Stimulated activated CD4-positive, alpha-beta T cell treated with anti-CD3 and anti-CD28 coated beads, Interleukin-1b, Interleukin-23, amount 100 ng/mL, for 1 hour (primary cell): ENCODE data around the gene IVD.
"Not testable (repeated sequence)": the region's sequence is repeated elsewhere in the genome, so short reads cannot be mapped to it uniquely, and the experiment has no call there.

Experiments used
- DNase-seq, 2 donors: peaks; one replicate each; pipeline ENCODE4 v3.0.0-alpha.2; 2020; ENCODE audit warnings: low read depth in 2 of 2

The IVD gene

DNA sequence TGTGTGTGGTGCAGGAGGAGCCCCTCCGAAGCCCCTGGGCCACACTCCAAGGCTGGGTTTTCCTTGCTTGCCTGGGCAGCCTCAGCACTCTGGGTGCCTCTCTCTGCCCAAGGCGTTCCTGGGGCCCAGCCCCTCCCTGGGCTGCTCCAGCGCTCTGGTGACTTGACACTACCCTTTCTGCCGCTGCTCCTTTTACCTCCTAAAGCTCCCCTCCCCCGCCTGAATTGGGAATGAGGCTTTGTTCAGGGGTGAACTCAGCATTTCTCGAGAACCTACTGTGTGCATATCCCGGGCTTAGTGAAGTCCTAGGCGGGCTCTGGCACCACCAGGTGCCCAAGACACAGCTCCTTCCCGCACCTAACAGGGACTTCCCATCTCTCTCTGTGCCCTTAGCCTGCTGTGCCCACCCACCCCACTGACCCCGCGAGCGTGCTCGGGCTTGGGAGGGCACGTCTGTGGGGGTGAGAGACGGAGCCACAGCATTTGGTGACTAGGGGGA is 33.9 kb downstream of the IVD start:
- DNase-seq = no peak

DNA sequence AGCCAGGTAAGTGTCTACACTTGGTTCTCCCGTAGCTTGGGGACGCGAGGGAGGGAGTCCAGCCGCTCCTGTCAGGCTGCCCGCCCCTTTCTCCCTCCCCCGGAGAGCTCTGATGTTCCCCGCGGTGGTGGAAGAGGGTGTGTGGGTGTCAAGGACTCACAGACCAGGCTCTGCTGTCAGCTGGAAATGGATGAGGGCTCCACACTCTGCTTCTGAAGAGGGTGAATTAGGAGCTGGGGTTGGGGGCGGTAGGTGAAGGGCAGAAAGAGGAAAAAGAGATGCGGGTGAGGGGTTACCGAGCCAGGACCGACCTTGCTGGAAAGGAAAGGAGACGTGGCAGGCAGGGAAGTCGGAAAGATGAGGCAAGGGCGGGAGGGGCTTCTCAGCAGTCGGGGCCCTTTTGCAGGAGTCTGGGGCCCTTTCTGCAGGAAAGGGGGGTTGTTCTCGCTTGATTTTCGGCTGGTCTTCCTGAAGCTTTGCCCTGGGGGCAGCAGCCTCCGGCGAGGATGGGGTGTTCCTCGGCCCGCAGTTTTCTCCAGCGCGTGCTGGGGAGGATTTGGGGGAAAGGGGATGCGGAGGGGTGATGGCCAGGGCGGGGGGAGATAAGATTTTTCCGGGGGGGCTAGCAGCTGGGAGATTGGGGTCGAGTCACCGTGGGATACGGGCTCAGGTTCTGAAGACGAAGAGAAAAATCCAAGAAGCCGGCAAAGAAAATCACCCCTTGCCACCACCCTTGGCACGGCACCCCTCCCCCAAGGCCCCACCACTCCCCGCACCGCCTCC is 34.6 kb downstream of the IVD start:
- no peak for DNase-seq

DNA sequence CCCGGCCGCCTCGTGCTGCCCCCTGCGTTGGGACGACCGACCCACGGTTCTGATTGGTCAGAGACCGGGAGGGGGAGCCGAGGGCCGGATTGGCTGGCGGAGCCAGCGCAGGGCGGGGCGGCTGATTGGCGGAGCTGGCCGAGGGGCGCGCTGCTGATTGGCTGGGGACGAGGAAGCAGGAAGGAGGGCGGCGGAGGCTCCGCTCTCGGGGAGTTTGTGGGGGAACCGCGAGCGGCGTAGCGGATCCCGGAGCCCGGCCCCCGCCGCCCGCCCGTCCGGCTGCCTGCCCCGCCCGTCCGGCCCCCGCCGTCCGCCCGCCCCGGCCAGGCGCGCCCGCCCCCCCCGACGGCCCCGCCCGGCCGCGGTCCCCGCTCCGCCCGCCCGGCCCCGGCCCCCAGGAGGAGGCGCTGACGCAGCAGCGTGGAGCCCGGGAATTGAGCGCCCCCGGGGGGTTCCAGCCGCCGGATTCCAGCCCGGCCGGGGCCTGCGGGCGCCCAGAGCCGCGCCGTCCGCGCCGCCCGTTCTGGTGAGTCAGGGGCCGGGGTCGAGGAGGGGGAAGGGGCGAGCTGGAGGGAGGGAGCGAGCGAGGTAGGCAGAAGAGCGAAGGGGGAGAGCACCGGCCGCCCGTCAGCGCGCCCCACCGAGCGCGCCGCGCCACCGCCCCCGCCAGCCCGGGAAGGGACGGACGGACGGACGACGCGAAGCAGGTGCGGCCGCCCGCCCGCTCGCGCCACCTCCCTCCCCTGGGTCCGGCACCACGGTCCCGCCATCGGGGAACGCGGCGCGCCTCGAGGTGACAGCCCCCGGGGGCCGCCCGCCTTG is 35.4 kb downstream of the IVD start, which contains the start of gene BAHD1:
Gene BAHD1 (plus strand): TSS at position 211 of the 822 bp plus-strand sequence. CDS start 17,512 bp downstream, outside the sequence.
- DNase-seq = peak; percentile 84 to 87

DNA sequence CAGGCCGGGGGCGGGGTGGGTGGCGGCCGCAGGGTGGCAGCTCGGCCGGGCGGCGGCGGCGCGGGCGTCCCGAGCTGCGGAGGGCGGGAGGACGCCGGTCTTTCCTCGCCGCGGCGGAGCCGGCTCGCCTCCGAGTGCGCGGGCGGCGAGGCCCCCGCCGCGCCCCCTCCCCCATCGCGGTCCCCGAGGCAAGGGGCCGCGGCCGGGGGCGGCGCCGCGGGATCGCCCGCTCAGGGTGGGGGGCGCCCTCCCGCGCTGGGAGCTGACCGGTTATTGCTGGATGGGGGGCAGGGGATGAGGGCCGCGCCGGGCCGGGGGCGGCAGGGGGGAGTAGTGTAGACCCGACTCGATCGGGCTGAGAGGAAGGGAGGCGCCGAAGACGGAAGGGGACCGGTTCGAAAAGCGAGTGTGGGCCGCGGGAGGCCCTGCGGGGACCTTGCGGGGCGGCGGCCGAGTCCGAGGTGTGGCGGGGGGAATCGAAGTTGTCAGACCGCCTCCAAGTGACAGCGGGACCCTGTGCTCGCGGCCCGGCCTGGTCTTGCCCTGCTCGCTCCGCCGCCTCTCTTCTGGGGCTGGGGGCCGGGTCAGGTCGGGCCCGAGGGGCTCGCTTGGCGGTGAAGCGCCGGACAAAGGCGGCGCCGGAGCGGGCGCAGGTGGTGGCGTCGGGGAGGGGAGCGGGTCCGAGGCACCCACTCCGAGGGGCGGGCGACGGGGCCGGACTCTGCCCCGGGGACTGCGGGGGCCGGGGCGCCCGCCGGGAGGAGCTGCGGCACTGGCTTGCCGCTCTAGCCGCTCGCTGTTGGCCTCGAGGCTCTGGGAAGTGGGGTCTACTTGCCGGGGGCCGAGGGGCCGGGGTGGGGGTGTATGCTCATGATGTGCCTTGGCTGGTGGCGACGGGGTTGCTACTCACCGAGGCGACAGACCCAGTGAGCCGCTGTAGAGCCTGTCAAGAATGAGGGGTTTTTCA is 36.3 kb downstream of the IVD start:
- no peak for DNase-seq

DNA sequence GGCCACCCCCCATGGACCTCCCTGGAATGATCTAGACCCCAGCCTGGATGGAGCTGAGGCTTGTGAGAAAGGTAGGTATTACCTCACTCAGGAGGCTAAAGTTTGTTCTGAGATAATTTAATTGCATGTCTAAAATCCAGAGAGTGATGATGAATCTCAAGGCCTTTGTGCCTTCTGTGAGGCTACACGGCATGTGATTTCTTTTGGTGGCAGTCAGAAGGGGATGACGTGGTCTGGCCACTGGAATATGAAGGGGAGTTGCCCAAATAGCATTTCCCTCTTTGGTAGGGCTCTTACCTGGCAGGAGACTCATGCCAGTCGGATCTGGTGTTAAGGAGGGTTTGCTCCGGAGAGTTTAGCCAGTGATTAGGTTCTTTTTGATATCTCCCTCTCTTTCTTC is 37.7 kb downstream of the IVD start:
- no peak for DNase-seq

DNA sequence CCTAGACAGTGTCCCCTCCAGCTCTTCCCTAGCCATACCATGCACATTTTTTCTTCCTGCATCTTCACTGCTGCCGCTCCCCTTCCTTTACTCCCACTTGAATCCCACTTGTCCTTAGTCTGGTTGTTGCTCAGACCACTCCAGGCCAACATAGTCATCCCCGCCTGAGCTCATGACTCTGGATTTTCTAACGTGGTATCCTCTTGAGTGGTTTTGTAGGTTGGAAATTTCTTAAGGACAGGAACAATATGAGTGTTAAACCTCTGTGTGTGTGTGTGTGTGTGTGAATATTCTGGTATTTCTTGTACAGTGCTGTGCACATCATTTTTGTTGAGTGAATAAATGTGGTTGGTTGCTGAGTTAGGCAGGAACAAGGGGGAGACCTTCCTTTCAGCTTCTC is 38.3 kb downstream of the IVD start:
- DNase-seq = no peak

DNA sequence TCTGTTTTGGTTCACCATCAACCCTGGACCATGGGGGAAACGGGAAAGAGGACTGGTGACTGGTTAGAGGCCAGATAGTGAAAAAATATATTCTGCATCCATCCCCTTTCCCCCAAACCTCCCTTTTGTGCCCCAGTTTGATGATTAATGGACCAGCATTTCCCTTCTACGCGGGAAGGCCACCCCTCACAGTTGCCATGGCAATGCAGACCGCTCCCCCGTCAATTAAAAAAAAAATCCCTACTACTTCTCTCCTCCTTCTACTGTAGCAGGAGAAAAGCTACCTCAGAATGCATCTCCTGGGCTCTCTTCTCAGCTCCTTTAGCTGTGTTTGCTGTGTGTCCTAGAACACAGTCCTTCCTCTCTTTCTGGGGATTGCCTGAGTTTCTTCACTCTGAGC is 39.1 kb downstream of the IVD start:
- no peak for DNase-seq

DNA sequence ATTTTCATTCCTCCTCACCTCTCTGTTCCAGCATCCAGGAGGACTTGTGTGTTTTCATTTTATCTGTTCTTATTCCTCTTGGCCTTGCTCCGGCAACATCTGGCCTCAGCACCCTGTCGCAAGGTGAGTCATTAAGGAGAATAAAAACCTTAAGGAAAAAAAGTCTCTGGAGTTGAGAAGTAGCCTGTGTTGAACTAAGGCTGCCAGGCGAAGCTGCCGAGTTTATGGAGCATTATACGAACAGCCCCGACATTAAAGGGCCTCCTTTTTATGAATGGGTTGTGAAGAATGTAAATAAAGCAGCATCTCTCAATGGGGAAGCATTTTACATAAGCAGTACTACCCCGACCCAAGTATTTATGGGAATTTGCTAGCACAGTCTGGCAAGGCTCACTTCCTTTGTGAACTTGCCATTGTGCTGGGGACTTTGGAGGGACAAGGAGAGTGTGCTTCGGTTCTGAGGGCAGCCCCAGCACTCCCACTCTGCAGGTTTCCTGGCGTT is 39.9 kb downstream of the IVD start:
- no peak for DNase-seq

DNA sequence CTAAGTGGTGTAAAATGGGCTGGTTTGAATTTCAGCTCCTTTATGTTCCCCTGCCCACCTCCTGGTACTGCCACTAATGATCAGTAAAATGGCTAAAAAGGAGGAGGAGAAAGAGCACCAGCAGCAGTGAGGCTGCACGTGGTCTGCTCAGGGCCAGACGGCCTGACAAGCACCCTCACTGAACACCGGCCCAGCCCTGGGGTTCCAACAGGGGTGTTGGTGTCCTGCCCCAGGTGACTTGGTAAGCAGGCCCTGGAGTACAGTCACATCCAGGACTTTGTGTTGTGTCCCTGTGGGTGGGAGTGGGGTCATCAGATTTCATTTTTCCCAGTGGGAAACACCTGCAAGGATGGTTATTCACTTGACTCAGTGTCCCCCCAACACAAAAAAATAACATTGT is 40.5 kb downstream of the IVD start:
- no peak for DNase-seq

DNA sequence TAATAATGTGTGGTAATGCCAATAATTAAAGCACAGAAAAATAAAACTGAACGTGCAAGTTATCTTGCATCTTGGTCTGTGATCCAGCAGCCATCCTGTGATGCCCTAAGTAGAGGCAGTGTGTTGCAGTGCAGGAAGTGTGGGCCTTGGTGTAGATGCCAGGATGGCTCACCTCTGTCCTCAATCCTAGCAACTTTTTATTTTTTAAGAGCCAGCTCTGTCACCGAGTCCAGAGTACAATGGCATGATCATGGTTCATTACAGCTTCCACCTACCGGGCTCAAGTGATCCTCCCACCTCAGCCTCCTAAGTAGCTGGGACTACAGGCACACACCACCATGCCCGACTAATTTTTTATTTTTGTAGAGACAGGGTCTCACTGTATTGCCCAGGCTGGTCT is 42.8 kb downstream of the IVD start:
- no peak for DNase-seq

DNA sequence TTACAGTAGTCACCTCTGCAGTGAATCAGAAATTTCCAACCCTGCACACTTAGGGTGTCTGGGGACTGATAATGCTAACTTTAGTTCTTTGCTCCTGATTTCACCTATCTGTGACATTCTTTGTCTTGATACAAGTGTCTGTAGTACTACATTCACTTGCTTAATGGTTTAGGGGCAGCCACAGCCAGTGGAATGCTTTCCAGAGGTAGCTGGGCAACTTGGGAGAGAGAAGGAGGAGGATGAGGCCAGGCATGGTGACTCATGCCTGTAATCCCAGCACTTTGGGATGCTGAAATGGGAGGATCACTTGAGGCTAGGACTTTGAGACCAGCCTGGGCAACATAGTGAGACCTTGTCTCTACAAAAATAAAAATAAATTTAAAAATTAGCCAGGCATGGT is 43.7 kb downstream of the IVD start:
- no peak for DNase-seq

DNA sequence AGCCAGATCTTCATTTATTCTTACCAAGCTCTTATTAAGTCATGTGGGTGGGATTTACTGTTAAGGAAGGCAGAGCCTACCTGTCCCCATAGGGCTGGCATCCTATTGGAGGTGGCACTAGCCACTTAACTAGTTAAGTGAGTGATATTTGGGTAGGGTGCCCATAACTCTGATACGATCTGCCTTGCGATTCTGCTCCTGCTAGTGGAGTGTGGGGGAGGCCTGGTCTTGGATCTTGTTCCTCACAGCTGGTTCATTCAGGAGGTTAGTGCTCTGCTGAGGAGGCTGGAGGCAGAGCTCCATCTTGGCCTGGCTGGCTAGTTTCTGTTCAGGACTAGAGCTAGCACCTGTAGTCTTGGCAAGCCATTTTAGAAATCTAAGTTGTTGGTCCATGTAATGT is 44.5 kb downstream of the IVD start:
- no peak for DNase-seq

DNA sequence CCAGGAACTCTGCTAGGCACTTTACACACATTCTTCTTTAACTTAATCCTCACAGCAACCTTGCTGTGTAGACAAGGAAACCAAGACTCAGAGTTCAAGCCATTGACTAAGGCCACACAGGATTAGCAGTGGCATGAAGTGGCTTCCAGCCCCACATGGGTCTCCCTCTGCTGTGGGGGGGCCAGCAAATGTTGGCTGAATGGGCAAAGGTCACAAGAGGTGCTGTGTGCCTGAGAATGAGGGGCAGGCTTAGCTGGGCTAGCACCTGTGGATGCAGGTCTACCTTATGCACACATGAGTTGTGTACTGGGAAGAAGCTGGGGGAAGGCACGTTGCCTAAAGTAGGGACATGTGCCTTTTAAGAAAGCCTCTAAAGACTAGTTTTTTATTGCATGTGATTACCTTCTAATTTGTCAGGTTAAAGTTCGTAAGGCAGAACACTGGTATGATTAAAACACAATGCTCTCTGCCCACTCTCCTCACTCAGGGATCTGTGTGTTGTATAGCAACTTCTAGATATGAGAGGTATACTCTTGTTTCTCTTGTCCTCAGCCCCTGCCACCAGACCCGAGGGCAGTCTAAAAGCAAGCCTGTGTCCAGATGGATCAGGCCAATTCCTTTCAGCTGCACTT is 46.0 kb downstream of the IVD start:
- DNase-seq = no peak

DNA sequence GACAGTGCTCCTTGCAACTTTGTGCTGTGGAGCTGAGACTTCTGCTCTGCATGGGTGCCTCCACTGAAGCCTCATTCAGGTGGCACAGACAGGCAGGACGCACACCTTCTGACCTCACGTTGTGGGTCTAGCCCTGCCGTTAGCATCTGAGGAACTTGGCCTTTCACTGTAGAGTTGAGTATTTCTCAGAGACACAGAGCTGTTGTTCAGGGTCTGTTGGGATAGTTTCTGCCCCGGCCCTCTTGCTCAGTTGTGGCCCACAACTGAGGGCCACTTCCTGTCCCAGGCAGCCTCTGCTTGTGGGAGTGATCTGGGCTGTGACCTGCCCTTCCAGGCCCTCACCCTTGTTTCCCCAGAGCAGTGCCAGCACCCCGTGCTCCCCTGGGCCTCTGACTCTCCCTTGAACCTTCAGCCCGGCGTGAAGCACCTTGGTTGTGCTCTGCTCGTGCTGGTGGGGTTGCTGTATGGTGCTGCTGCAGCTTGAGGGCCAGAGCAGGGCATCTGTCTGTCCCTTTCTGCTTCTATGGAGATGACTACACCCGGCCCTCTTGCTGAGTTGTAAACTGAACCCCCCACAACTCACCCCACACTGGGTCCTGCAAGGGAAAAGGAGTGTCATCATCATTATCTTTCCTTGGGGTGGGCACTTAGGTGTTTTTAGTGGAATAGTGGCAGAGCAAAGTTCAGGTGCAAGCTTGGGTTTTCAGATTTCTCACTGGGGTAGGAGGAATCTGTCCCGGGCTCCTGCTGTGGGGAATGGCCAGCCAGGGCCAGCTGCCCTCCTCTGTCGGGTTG is 46.9 kb downstream of the IVD start:
- DNase-seq = no peak

DNA sequence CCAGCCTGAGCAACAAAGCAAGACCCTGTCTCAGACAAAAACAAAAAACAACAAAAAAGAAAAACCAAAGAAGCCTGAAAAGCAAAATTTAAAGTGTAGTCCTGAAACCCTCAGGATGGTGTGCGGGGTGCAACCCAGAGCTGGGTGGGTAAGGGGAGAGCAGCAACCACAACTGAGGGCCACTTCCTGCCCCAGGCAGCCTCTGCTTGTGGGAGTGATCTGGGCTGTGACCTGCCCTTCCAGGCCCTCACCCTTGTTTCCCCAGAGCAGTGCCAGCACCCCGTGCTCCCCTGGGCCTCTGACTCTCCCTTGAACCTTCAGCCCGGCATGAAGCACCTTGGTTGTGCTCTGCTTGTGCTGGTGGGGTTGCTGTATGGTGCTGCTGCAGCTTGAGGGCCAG is 48.3 kb downstream of the IVD start:
- DNase-seq = not testable (repeated sequence)

DNA sequence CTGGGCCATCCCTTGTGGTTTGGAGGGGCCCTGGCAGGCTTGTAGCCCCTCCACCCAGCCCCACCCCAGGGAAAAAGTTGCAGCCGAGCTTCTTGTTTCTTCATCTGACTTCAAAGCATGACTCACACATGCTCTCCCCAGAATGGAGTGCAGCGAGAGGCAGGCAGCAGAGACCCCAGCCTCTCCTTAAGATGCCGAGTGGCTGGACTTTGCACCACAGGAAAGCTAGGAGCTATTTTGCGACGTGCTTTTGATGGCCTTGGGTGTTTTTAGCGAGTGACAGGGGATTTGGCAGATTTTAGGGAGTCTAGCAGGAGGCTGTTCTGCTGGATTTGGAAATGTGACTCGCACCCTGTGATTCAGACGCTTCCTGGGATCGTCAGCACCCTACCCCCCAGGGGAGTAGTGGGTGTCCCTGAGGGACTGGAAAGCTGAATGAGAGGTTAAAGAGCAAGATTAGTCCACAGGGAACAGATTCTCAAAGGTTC is 49.4 kb downstream of the IVD start:
- no peak for DNase-seq

DNA sequence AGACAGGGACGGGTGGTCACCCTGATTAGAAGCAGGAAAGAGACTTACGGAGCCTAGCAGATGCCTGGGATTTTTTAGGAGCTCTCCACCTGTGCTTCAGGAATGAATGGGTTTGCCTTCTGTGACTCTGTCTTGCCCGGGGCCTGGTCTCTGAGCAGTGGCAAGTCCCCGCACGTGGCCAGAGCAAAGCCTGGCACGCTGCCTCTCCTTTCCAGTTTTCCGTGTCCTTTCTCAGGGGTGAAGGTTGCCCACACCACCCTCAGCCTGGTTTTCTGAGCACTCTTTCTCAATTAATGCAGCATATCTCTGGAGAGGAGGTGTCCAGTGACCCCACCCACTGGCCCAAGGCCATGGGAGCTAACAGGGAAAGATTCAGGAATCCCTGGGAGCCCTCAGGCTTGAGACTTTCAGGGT is 50.7 kb downstream of the IVD start:
- DNase-seq = no peak

DNA sequence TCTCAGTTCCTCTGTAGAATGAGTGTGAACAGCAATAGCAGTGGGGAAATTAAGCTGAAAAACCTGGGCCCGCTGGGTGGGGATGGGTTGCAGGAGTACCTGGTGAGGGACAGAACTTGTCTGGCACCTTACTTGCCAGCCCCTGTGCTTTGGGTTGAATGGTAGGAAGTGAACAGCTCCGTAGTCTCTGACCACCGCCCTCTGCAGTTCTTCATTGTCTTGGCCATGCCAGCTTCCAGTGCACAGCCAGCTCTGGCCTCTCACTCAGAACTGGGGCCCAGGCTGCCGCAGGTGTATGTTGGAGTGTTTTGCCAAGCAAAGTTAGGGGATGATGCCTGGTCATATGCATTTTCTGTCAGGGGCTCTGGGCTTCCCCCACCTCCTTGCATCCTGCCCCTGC is 51.1 kb downstream of the IVD start:
- no peak for DNase-seq

DNA sequence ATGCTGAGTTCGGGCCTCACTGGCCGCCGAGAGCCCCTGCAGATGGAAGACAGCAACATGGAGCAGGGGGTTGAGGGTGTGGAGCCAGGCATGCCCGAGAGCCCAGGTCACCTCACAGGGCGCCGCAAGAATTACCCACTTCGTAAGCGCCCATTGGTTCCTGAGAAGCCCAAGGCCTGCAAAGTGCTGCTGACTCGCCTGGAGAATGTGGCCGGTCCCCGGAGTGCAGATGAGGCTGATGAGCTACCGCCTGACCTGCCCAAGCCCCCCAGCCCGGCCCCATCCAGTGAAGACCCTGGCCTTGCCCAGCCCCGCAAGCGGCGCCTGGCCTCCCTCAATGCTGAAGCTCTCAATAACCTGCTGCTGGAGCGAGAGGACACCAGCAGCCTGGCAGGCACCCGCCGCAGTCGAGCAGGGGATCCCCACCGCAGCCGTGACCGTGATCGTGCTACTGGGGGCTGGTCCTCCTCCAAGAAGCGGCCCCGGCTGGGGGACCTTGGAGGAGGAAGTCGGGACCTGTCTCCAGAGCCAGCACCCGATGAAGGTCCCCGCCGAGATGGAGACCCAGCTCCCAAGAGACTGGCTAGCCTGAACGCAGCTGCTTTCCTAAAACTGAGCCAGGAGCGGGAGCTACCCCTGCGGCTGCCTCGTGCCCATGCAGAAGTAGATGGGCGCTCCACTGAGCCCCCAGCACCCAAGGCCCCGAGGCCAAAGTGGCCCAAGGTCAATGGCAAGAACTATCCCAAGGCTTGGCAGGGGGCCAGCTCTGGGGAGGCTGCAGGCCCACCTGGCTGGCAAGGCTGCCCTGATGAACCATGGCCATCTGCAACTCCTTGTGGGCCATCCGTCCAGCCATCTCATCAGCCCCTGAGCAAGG is 53.1 kb downstream of the IVD start:
- no peak for DNase-seq
